Neural cell (in vitro differentiated cells): ENCODE results near the gene SLC22A31.

Experiments
- EZH2 ChIP-seq: fragments of 200-600, 300-800 bp; shearing (Covaris generic), sonication (generic); IDR thresholded peaks from 2 replicates; pipeline ENCODE4 v1.6.1; 2014; ENCODE audit warnings: antibody characterized with exemption, low read length, borderline replicate concordance, mild to moderate bottlenecking; ENCODE audit not compliant: insufficient read depth, poor library complexity, severe bottlenecking
- POLR2AphosphoS5 ChIP-seq: IDR thresholded peaks from 2 replicates; pipeline ENCODE4 v1.6.1; 2012
- REST ChIP-seq: IDR thresholded peaks from 2 replicates; pipeline ENCODE4 v1.6.1; 2012; ENCODE audit warnings: borderline replicate concordance

- TF ChIP-seq REST (no peak), EZH2 (no peak), POLR2AphosphoS5 (no peak)
Observed at GRCh38 chr16:89243664-89244063, 43.3 kb upstream of the SLC22A31 start.
